DMS153 treated with DMSO at 0.1 percent for 48 hours (cell line): ENCODE measurements around the gene WDR70.
"Not testable (repeated sequence)": the region's sequence is repeated elsewhere in the genome, so short reads cannot be mapped to it uniquely, and the experiment has no call there.

Source experiments
- DNase-seq: peaks from one replicate; lab custom pipeline; 2025; ENCODE audit not compliant: unreplicated experiment; lab: John Stamatoyannopoulos, UW

Gene WDR70

GRCh38 chr5:37628876-37629275 is 249.8 kb downstream of the WDR70 start:
- no peak for DNase-seq

- no peak for DNase-seq
Observed at GRCh38 chr5:37631939-37632338, 252.8 kb downstream of the WDR70 start.

GRCh38 chr5:37637165-37637845 is 258.2 kb downstream of the WDR70 start:
- no peak for DNase-seq

DNA sequence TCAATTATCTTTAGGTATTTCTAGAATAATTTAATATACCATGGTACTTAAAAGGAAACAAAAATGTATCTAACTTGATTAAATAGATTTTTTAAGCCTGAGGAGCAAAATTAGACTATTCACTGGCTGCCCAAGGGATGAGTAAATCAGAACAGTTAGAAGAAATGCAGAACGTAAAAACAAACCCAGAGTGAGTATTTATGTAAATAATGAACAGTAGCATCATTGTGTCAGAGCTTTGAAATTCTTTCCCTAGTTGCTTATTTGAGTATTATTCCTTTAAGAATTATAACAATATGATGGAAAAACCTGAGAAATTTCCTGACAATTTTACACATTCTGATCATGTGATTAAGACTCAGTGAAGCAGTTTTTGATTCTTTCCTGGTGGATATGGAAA is 259.8 kb downstream of the WDR70 start:
- DNase-seq: no peak

DNA sequence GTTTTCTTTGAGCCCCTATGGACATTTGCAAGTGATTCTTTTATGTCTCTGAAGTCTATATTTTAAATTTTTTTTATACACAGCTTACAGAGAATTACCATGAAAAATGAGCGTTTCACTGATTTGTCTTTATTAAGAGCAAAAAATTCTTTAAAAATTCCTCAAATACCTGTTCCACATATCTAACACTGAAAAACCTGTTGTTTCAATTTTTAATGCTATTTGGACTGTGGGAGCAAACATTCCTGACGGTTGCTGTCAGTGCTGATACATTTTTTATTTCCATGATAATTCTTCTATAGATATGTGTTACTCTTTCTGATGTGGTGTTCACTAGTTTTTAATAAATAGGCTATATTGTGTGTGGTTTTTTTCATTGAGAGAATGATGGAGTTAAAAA is 261.0 kb downstream of the WDR70 start:
- no peak for DNase-seq

- no peak for DNase-seq
Observed at GRCh38 chr5:37641933-37642332, 262.8 kb downstream of the WDR70 start.

DNA sequence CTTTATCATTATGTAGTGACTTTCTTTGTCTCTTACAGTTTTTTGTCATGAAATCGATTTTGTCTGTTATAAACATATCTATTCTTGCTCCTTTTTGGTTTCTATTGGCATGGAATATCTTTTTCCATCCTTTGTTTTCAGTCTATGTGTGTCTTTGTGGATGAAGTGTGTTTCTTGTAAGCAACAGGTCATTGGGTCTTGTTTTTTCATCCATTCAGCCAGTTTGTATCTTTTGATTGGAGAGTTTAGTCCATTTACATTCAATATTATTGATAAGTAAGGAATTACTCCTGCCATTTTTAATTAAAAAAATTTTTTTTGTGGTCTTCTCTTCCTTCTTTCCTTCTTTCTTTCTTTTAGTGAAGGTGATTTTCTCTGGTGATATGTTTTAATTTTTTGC is 266.6 kb downstream of the WDR70 start:
- DNase-seq: no peak

GRCh38 chr5:37654566-37654965 is 275.4 kb downstream of the WDR70 start:
- DNase-seq: not testable (repeated sequence)

DNA sequence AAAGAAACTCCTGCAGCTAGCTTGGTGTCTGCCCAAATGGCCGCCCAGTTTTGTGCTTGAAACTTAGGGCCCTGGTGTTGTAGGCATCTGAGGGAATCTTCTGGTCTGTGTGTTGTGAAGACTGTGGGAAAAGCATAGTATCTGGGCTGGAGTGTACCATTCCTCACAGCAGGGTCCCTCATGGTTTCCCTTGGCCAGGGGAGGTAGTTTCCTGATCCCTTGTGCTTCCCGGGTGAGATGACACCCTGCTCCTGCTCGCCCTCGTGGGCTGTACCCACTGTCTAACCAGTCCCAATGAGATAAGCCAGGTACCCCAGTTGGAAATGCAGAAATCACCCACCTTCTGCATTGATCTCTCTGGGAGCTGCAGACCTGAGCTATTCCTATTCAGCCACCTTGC is 277.9 kb downstream of the WDR70 start:
- no peak for DNase-seq

DNA sequence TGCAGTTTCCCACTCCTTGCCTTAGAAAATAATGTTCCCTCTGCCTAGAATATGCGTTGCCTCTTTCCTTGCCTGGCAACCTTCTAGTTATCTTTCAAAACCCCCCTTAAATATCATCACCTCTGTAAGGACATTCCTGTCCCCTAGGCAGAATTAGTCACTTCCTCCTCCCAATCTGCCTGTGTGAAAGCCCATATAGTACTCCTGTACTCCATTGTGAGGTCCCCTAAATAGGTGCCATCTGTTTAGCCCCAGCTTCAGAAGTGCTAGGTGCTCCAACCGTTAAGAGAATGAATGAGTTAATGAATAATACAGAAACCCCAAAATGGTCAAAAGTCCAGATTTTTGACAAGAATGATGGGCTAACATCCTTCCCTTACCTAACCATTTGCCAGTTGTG is 279.3 kb downstream of the WDR70 start:
- DNase-seq: no peak

DNA sequence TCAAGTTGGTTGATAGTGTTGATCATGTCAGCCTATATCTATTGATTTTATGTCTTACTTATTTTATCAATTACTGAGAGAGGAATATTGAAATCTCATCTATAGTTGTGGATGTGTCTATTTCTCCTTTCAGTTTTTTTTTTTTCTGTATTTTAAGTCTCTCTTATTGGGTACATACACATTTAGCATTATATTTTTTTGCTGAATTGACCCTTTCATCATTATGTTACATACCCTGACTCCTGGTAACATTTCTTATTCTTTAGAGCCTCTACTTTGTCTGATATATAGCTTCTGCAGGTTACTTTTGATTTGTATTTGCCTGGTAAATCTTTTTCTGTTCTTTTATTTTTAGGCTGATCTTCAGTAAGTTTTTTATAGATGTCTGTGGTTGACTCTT is 281.2 kb downstream of the WDR70 start:
- no peak for DNase-seq

DNA sequence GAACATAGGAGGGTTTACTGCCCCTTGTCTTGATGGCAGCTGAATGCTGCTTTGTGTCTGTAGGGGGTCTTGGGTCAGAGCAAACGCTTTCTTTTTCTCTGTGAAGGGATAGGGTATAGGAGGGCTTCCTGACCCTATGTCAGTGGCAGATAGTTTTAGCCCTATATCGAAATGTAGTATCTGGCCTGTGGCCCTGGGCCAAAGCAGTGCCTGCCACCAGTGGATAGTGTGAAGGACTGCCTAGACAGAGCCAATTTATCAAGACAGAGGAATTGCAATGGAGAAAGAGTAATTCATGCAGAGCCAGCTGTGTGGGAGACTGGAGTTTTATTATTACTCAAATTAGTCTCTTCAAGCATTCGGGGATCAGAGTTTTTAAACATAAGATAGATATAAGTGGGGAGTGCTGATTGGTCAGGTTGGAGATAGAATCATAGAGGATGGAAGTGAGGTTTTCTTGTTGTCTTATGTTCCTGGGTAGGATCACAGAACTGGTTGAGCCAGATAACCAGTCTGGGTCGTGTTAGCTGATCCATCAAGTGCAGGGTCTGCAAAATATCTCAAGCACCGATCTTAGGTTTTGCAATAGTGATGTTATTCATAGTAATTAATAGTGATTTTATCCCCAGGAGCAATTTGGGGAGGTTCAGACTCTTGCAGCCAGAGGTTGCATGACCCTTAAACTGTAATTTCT is 282.3 kb downstream of the WDR70 start:
- no peak for DNase-seq

DNA sequence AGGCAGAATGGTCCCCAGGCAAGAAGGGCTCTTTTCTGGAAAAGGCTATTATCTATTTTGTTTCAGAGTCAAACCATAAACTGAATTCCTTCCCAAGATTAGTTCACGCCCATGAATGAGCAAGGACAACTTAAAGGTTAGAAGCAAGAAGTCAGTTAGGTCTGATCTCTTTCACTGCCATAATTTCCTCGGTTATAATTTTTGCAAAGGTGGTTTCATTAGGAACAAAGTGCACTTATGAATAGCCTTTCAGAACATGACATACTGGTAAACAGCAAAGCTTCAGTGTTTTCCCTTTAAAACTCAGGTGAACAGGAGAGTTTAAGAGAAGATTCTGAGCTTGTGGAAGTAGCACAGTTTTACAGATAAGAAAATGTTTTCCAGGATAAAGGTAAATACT is 282.8 kb downstream of the WDR70 start:
- DNase-seq: no peak

GRCh38 chr5:37662362-37662761 is 283.2 kb downstream of the WDR70 start:
- DNase-seq: no peak

GRCh38 chr5:37662789-37663485 is 283.8 kb downstream of the WDR70 start:
- DNase-seq: no peak

DNA sequence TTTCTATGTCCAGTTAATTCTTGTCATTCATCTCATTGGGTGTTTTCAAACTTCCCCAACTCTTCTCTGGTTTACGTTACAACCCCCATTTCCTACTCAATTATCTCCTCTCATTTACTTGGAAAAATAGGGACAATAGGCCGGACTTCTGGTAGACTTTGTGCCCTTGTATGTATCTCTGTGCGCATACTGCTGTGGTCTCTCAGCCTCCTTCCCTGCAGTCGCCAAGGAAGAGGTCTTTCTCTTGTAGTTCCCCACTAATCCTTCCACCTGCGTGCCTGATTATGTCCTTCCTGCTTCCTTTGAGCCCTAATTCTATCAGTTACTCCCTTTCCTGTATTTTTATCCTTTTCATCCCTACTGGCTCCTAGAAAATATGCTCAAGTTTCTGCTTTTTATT is 284.4 kb downstream of the WDR70 start:
- DNase-seq: no peak

DNA sequence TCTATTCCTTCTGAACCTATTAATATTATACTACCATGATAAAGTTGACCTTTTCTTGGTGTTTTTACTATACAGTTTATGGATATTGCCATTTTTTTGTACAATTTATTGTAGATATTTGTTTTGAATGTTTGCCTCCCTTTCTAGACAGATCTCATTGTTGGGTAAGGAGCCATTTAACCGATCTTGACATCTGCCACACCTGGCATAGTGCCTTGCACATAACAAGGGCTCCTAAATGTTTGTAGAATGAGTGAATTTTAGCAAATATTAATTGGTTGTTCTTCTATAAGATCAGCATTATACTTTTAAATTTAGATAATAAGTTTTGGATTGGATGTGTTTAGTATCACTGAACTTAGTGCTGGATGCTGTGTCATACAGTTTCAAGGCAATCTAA is 285.4 kb downstream of the WDR70 start:
- no peak for DNase-seq

- DNase-seq: no peak
Observed at GRCh38 chr5:37665272-37665671, 286.2 kb downstream of the WDR70 start.

DNA sequence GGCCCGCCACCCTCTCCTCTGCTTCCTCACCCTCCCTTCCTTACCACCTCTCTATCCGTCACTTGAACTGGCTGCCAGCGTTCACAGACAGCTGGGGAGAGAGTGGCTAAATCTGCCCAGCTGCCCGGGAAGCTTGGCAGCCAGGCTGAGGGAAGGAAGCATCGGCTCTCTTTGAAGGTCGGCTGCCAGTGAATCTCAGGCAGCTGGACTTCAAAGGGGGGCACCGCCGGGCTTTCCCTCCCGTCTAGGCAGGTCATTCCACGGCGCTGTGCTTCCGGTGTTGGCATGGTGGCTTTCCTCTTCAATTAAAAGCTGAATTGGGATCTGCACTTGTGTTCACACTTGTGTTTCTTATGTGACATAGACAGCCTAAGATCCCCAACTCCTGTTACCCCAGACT is 286.8 kb downstream of the WDR70 start:
- no peak for DNase-seq

DNA sequence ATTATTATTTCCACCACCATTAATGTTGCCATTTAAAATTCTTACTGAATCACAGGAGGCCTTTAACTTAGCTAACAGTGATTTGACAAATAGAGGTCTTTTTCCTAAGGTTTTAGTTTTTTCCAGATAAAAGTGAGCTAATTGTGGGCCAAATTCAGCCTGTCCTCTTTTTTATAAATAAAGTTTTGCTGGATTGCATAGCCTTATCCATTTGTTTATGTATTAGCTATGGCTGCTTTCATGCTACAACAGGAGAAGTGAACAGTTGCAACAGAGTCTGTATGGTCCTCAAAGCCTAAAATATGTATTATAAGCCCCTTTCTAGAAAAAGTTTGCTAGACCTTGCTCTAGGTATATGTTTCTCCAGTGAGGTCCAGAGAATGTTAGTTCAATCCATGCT is 288.3 kb downstream of the WDR70 start:
- no peak for DNase-seq

DNA sequence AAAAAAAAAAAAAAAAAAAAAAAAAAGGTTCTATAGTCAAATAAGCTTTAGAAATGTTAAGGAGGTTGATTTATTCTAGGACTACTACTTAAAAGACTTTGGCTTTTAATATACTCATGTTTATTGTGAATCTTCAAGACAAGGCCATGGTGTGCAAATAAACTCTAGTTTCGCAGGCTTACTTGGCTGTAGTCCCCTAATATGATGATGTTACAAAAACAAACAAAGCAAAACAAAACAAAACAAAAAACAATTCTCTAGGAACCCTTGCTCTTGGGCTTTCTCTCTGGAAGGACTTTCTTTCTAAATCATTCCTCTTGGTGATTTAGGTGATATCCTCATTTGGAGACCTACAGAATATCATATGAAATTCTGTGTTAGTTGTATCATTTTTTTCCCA is 288.7 kb downstream of the WDR70 start:
- DNase-seq: no peak

GRCh38 chr5:37668524-37669047 is 289.5 kb downstream of the WDR70 start:
- peak; percentile 22 for DNase-seq
